H1 (cell line): ENCODE results near the gene ADM5. TPM values are rescaled to one million over a fixed set of nuclear protein-coding genes. Genes with fewer than 3 reads are reported as not detected.

Source experiments
- CTCF ChIA-PET: fragments of 300-600 bp; sonication (Branson Sonifier 250); formaldehyde crosslinking; loops from one replicate; lab custom pipeline; 2021; ENCODE audit not compliant: partially characterized antibody; lab: Charles Lee
- POLR2A ChIA-PET: fragments of 300-600 bp; sonication (Branson Sonifier 250); formaldehyde crosslinking; loops from one replicate; lab custom pipeline; 2021; ENCODE audit warnings: inconsistent platforms; ENCODE audit not compliant: partially characterized antibody; lab: Charles Lee
- DNase-seq, 2 experiments: peaks; one replicate each; pipeline versions ENCODE4 v3.0.0 to v3.0.0-alpha.2; 2010 to 2022; ENCODE audit warnings: low spot score in 2 of 2, low read depth in 1 of 2, mixed read lengths in 1 of 2
- FAIRE-seq: peaks from 2 replicates; lab custom pipeline; 2011; peaks lifted over from hg19 to GRCh38; lab: Jason Lieb, UNC
- H2AFZ ChIP-seq: 2 replicates; pipeline ENCODE4 v1.8.1; 2012; ENCODE audit warnings: low read length, inconsistent platforms
- H2AK5ac ChIP-seq: 2 replicates; pipeline ENCODE4 v1.6.1; 2013; ENCODE audit warnings: low read depth, low read length
- H2BK120ac ChIP-seq: replicated peaks from 2 replicates; pipeline ENCODE3; 2013; ENCODE audit warnings: low read depth, low read length, inconsistent platforms
- H2BK12ac ChIP-seq: 2 replicates; pipeline ENCODE4 v1.6.1; 2013; ENCODE audit warnings: low read depth, low read length
- H2BK15ac ChIP-seq: 2 replicates; pipeline ENCODE4 v1.6.1; 2013; ENCODE audit warnings: low read length
- H2BK20ac ChIP-seq: 2 replicates; pipeline ENCODE4 v1.6.1; 2013; ENCODE audit warnings: low read length
- H2BK5ac ChIP-seq: 2 replicates; pipeline ENCODE4 v1.6.1; 2013; ENCODE audit warnings: low read depth, low read length
- H3K14ac ChIP-seq: 2 replicates; pipeline ENCODE4 v1.6.1; 2013; ENCODE audit warnings: inconsistent platforms; ENCODE audit not compliant: insufficient read length
- H3K18ac ChIP-seq: 2 replicates; pipeline ENCODE4 v1.6.1; 2013; ENCODE audit warnings: low read length; ENCODE audit errors: extremely low read depth
- H3K23ac ChIP-seq: 2 replicates; pipeline ENCODE4 v1.6.1; 2013; ENCODE audit warnings: inconsistent platforms; ENCODE audit not compliant: insufficient read length
- H3K23me2 ChIP-seq: 2 replicates; pipeline ENCODE4 v1.6.1; 2013; ENCODE audit warnings: low read depth, low read length
- H3K27ac ChIP-seq: 2 replicates; pipeline ENCODE4 v1.6.1; 2011; ENCODE audit warnings: low read depth, low read length, inconsistent platforms
- H3K27me3 ChIP-seq, 4 experiments: replicated peaks in 1 of 4; 1 replicate in 1 of 4; 2 replicates in 3 of 4; pipeline versions ENCODE4 v1.6.1 to v1.8.1; 2011 to 2013; ENCODE audit warnings: low read length in 3 of 4, mild to moderate bottlenecking in 3 of 4, inconsistent platforms in 2 of 4, mixed read lengths in 2 of 4, moderate library complexity in 1 of 4; ENCODE audit not compliant: control insufficient read depth in 3 of 4, insufficient read depth in 3 of 4; ENCODE audit errors: extremely low read depth in 1 of 4
- H3K36me3 ChIP-seq, 4 experiments: 2 replicates each; pipeline versions ENCODE4 v1.6.1 to v1.8.1; 2011 to 2013; ENCODE audit warnings: mild to moderate bottlenecking in 4 of 4, low read length in 3 of 4, moderate library complexity in 2 of 4, control low read depth in 1 of 4, inconsistent platforms in 1 of 4; ENCODE audit not compliant: insufficient read depth in 4 of 4, control insufficient read depth in 2 of 4
- H3K4ac ChIP-seq: replicated peaks from 2 replicates; pipeline ENCODE3; 2013; ENCODE audit warnings: low read length, low read depth, mixed read lengths, inconsistent platforms; ENCODE audit not compliant: insufficient read length
- H3K4me1 ChIP-seq, 4 experiments: replicated peaks in 1 of 4; 1 replicate in 1 of 4; 2 replicates in 3 of 4; pipeline versions ENCODE4 v1.6.1 to v1.8.1; 2011 to 2013; ENCODE audit warnings: low read length in 3 of 4, inconsistent platforms in 2 of 4, mixed read lengths in 1 of 4; ENCODE audit not compliant: insufficient read depth in 4 of 4, control insufficient read depth in 3 of 4
- H3K4me2 ChIP-seq, 2 experiments: 2 replicates each; pipeline versions ENCODE4 v1.6.1 to v1.8.1; 2011 to 2013; ENCODE audit warnings: low read depth in 2 of 2, low read length in 2 of 2, control low read depth in 1 of 2, inconsistent platforms in 1 of 2, mild to moderate bottlenecking in 1 of 2; ENCODE audit not compliant: insufficient read depth in 1 of 2
- H3K4me3 ChIP-seq, 4 experiments: fragments of 200-600, 300-600 bp in 1 of 4; sonication (generic), shearing (Covaris generic), sonication (Bioruptor Twin) in 1 of 4; 2 replicates each; pipeline versions ENCODE4 v1.5.1 to v1.8.1; 2011 to 2016; ENCODE audit warnings: low read length in 4 of 4, low read depth in 3 of 4, control low read depth in 2 of 4, inconsistent platforms in 2 of 4, mild to moderate bottlenecking in 2 of 4, mixed read lengths in 1 of 4, moderate library complexity in 1 of 4; ENCODE audit not compliant: insufficient read depth in 2 of 4; ENCODE audit errors: extremely low read depth in 1 of 4
- H3K56ac ChIP-seq: replicated peaks from 2 replicates; pipeline ENCODE3; 2013; ENCODE audit warnings: low read depth, mild to moderate bottlenecking, mixed read lengths, low read length, inconsistent platforms; ENCODE audit not compliant: insufficient read length
- H3K79me1 ChIP-seq: 2 replicates; pipeline ENCODE4 v1.6.1; 2013; ENCODE audit warnings: low read depth, low read length, control low read depth
- H3K79me2 ChIP-seq, 2 experiments: 2 replicates each; pipeline versions ENCODE4 v1.6.1 to v1.8.1; 2012 to 2013; ENCODE audit warnings: low read length in 2 of 2, mild to moderate bottlenecking in 2 of 2, inconsistent platforms in 1 of 2; ENCODE audit not compliant: insufficient read depth in 2 of 2, control insufficient read depth in 1 of 2
- H3K9ac ChIP-seq, 4 experiments: replicated peaks in 1 of 4; 1 replicate in 1 of 4; 2 replicates in 3 of 4; pipeline versions ENCODE4 v1.6.1 to v1.8.1; 2011 to 2013; ENCODE audit warnings: low read depth in 3 of 4, low read length in 3 of 4, control low read depth in 2 of 4, mild to moderate bottlenecking in 2 of 4, moderate library complexity in 2 of 4, inconsistent platforms in 1 of 4; ENCODE audit errors: extremely low read depth in 1 of 4
- H3K9me3 ChIP-seq, 2 experiments: 2 replicates each; pipeline versions ENCODE4 v1.6.1 to v1.8.1; 2012 to 2013; ENCODE audit warnings: mild to moderate bottlenecking in 2 of 2, moderate library complexity in 2 of 2, control low read depth in 1 of 2, inconsistent platforms in 1 of 2, low read depth in 1 of 2, low read length in 1 of 2, mixed read lengths in 1 of 2; ENCODE audit not compliant: insufficient read depth in 2 of 2
- H4K20me1 ChIP-seq, 2 experiments: replicated peaks in 1 of 2; 2 replicates each; pipeline versions ENCODE3 to v1.8.1; 2011 to 2013; ENCODE audit warnings: inconsistent platforms in 2 of 2, low read length in 2 of 2, mild to moderate bottlenecking in 1 of 2; ENCODE audit not compliant: insufficient read depth in 2 of 2, control insufficient read depth in 1 of 2
- H4K5ac ChIP-seq: 2 replicates; pipeline ENCODE4 v1.6.1; 2013; ENCODE audit warnings: low read length, low read depth, mixed read lengths, inconsistent platforms; ENCODE audit not compliant: insufficient read length
- H4K8ac ChIP-seq: 2 replicates; pipeline ENCODE4 v1.8.0; 2013; ENCODE audit warnings: mild to moderate bottlenecking, moderate library complexity, low read length, inconsistent platforms; ENCODE audit not compliant: insufficient read depth; ENCODE audit errors: extremely low read depth
- H4K91ac ChIP-seq: replicated peaks from 2 replicates; pipeline ENCODE3; 2013; ENCODE audit warnings: low read length, mixed read lengths, inconsistent platforms; ENCODE audit not compliant: insufficient read length
- SIN3A ChIP-seq, 2 experiments: IDR thresholded peaks in 1 of 2; conservative IDR thresholded peaks in 1 of 2; 2 replicates each; pipeline ENCODE4 v1.6.1; 2011 to 2012; ENCODE audit warnings: low read length in 2 of 2, improper control_type of control experiment in 1 of 2, low read depth in 1 of 2, mild to moderate bottlenecking in 1 of 2
- WGBS, 2 experiments: shearing (Covaris generic) in 1 of 2; methylation state at CpG; one replicate each; pipeline versions ENCODE4 v1.1.6 to v1.1.7; 2013 to 2015; ENCODE audit warnings: low lambda C conversion rate in 2 of 2, mixed read lengths in 2 of 2, inconsistent platforms in 1 of 2, low coverage in 1 of 2, missing lambda C conversion rate in 1 of 2; ENCODE audit not compliant: insufficient replicate concordance in 2 of 2, insufficient coverage in 1 of 2, insufficient read length in 1 of 2; ENCODE audit errors: extremely low coverage in 1 of 2, missing lambda C conversion rate in 1 of 2; 5-methylcytosine and 5-hydroxymethylcytosine counted together
- polyA plus RNA-seq, 7 experiments: library from polyadenylated mRNA; depleted of rRNA in 3 of 7; stranded (reverse) in 5 of 7; unstranded in 2 of 7; fragments of >200 nt in 5 of 7; fragments of 200-250 nt in 2 of 7; gene quantifications; 1 replicate in 5 of 7; 2 replicates in 1 of 7; 4 replicates in 1 of 7; pipeline versions ENCODE4 v1.2.1 to v1.2.3, GENCODE V29; 2011 to 2013; ENCODE audit warnings: missing spikeins in 2 of 7, mixed read lengths in 2 of 7
- total RNA-seq: library from RNA; stranded (reverse); fragmentation: NEBNext Ultra II Directional; extraction: Animal tissue kit (Norgen Biotek cat#: 25700); gene quantifications from 2 replicates; pipeline ENCODE4 v1.2.1, GENCODE V29; 2021

ADM5 gene
- total and polyA plus RNA-seq, 2 of the 8 experiments (the other 6 are each of a cell fraction or from before 2014, with no cell fraction given), result 2.5 to 2.6 TPM

- POLR2A ChIA-PET, result interaction anchor here (0.9 to 3.4 kb wide), 5 partner anchors 9 to 29 kb away, joined by 3 to 14 read pairs (median 4); partner anchors contain the start of gene CPT1C
- no peak overlapping the region for H3K56ac ChIP-seq
Measured at GRCh38 chr19:49704888-49705642, 15.7 kb downstream of the ADM5 start.

More at GRCh38 chr19:49704888-49705642, 15.7 kb downstream of the ADM5 start:
- Histone ChIP-seq H4K8ac (no peak overlapping the region), H3K23ac (no peak overlapping the region), H3K14ac (no peak overlapping the region), H3K4ac (no peak overlapping the region), H2BK120ac (no peak overlapping the region), H4K5ac (no peak overlapping the region), H3K4me2 (no peak overlapping the region), H3K23me2 (peaks cover 6% of the 10 kb centered on the region; the same call in 1 of the 2 replicates), H3K9ac (no peak overlapping the region), H3K36me3 (peaks cover 10 to 32% (median 21%) of the 10 kb centered on the region in 4 experiments; a peak in 7 of 8 replicates), H3K4me3 (no peak overlapping the region), H3K27ac (no peak overlapping the region), H3K18ac (no peak overlapping the region), H4K20me1 (peaks cover 0 to 2% of the 10 kb centered on the region in 2 experiments), H2AK5ac (no peak overlapping the region), H3K79me2 (no peaks in the 10 kb centered on the region; a peak in 1 of 4 replicates), H2BK12ac (no peak overlapping the region), H4K91ac (no peak overlapping the region), H2AFZ (no peak overlapping the region), H3K79me1 (no peaks in the 10 kb centered on the region), H3K4me1 (no peaks in the 10 kb centered on the region), H3K9me3 (no peaks in the 10 kb centered on the region), H3K27me3 (no peaks in the 10 kb centered on the region)
- DNase-seq, result no peak
- CTCF ChIA-PET, result interaction anchor here (2.3 kb wide), 1 partner anchor 12 kb away, joined by 13 read pairs; no protein-coding TSS in a partner anchor
- FAIRE-seq, result no peak
- no peak for TF ChIP-seq SIN3A (conservative IDR thresholded peaks at IDR 0.05 in 1 of 2, IDR thresholded peaks at IDR 0.05 in 1 of 2; ENCODE audit: low read depth in 1 of 2, low read length in 2 of 2)
- TF ChIP-seq, all 59 proteins: peak for 0
- Histone ChIP-seq H2BK20ac (no peak overlapping the region), H2BK5ac (no peak overlapping the region), H2BK15ac (no peak overlapping the region)
- 91% methylated on average over 22 of the region's 22 CpGs; no CpG with 5 or more reads in 1 of the 2 experiments for WGBS, 2 experiments
